Neural cell (in vitro differentiated cells): ENCODE results near the gene KYNU. TPM values are rescaled to one million over a fixed set of nuclear protein-coding genes. Genes with fewer than 3 reads are reported as not detected.

Source experiments
- H2AFZ ChIP-seq: fragments of 200-600, 300-800 bp; sonication (generic), shearing (Covaris generic); 2 replicates; pipeline ENCODE4 v1.6.0; 2014; ENCODE audit warnings: low read depth, mild to moderate bottlenecking, antibody characterized with exemption, low read length, moderate library complexity
- H3F3A ChIP-seq: fragments of 200-600 bp; shearing (Covaris generic); 2 replicates; pipeline ENCODE4 v1.6.1; 2016; ENCODE audit warnings: mild to moderate bottlenecking, moderate library complexity, mixed read lengths, antibody characterized with exemption, low read length; ENCODE audit not compliant: insufficient read depth, poor library complexity, severe bottlenecking
- H3K27ac ChIP-seq: fragments of 200-600, 300-800 bp; sonication (generic), shearing (Covaris generic); 2 replicates; pipeline ENCODE4 v1.5.1; 2014; ENCODE audit warnings: mild to moderate bottlenecking, low read length, moderate library complexity
- H3K27me3 ChIP-seq: fragments of 300-800, 200-600 bp; sonication (generic), shearing (Covaris generic); 2 replicates; pipeline ENCODE4 v1.6.0; 2014; ENCODE audit warnings: mild to moderate bottlenecking, low read depth, low read length, moderate library complexity; ENCODE audit not compliant: insufficient read depth
- H3K36me3 ChIP-seq: fragments of 300-800, 200-600 bp; sonication (generic), shearing (Covaris generic); 2 replicates; pipeline ENCODE4 v1.5.1; 2014; ENCODE audit warnings: mild to moderate bottlenecking, antibody characterized with exemption, low read length, moderate library complexity; ENCODE audit not compliant: insufficient read depth
- H3K4me2 ChIP-seq: fragments of 300-800, 200-600 bp; sonication (generic), shearing (Covaris generic); 2 replicates; pipeline ENCODE4 v1.6.0; 2014; ENCODE audit warnings: mild to moderate bottlenecking, low read length
- H3K4me3 ChIP-seq: fragments of 300-800, 200-600 bp; sonication (generic), shearing (Covaris generic); 2 replicates; pipeline ENCODE4 v1.5.1; 2014; ENCODE audit warnings: mild to moderate bottlenecking, low read length, moderate library complexity
- H3K79me2 ChIP-seq: fragments of 200-600 bp; shearing (Covaris generic); replicated peaks from 2 replicates; pipeline ENCODE4 v1.6.0; 2014; ENCODE audit warnings: mild to moderate bottlenecking, low read length, moderate library complexity; ENCODE audit not compliant: insufficient read depth
- H3K9ac ChIP-seq: fragments of 300-800, 200-600 bp; sonication (generic), shearing (Covaris generic); 2 replicates; pipeline ENCODE4 v1.6.1; 2016; ENCODE audit warnings: mild to moderate bottlenecking, low read length, mixed read lengths
- H3K9me2 ChIP-seq: fragments of 200-600 bp; shearing (Covaris generic); 2 replicates; pipeline ENCODE4 v1.6.1; 2016; ENCODE audit warnings: mild to moderate bottlenecking, low read length, mixed read lengths; ENCODE audit not compliant: insufficient read depth
- H3K9me3 ChIP-seq: fragments of 200-600, 300-800 bp; sonication (generic), shearing (Covaris generic); 2 replicates; pipeline ENCODE4 v1.6.1; 2016; ENCODE audit warnings: mild to moderate bottlenecking, mixed run types, low read length, moderate library complexity, mixed read lengths
- H4K20me1 ChIP-seq: fragments of 200-600 bp; shearing (Covaris generic); 2 replicates; pipeline ENCODE4 v1.6.1; 2016; ENCODE audit warnings: mild to moderate bottlenecking, mixed run types; ENCODE audit not compliant: insufficient read depth
- EP300 ChIP-seq: fragments of 450-650 bp; conservative IDR thresholded peaks from 2 replicates; pipeline ENCODE4 v1.6.1; 2014; ENCODE audit warnings: antibody characterized with exemption, mild to moderate bottlenecking, moderate library complexity; ENCODE audit not compliant: poor library complexity, severe bottlenecking
- EZH2 ChIP-seq: fragments of 200-600, 300-800 bp; shearing (Covaris generic), sonication (generic); IDR thresholded peaks from 2 replicates; pipeline ENCODE4 v1.6.1; 2014; ENCODE audit warnings: antibody characterized with exemption, low read length, borderline replicate concordance, mild to moderate bottlenecking; ENCODE audit not compliant: insufficient read depth, poor library complexity, severe bottlenecking
- MXI1 ChIP-seq: fragments of 450-650 bp; conservative IDR thresholded peaks from 2 replicates; pipeline ENCODE4 v1.6.1; 2014; ENCODE audit warnings: antibody characterized with exemption, mild to moderate bottlenecking; ENCODE audit not compliant: poor library complexity, severe bottlenecking
- POLR2AphosphoS5 ChIP-seq: IDR thresholded peaks from 2 replicates; pipeline ENCODE4 v1.6.1; 2012
- RAD21 ChIP-seq: fragments of 450-650 bp; conservative IDR thresholded peaks from 2 replicates; pipeline ENCODE4 v1.6.1; 2014; ENCODE audit warnings: antibody characterized with exemption, mild to moderate bottlenecking, moderate library complexity
- SMC3 ChIP-seq: fragments of 450-650 bp; conservative IDR thresholded peaks from 2 replicates; pipeline ENCODE4 v1.6.1; 2014; ENCODE audit warnings: antibody characterized with exemption, mild to moderate bottlenecking, moderate library complexity; ENCODE audit not compliant: poor library complexity
- TAF1 ChIP-seq: IDR thresholded peaks from 2 replicates; pipeline ENCODE4 v1.6.1; 2012; ENCODE audit warnings: low read depth
- polyA plus RNA-seq: library from polyadenylated mRNA; depleted of rRNA; stranded (reverse); fragments of >200 nt; gene quantifications from 2 replicates; pipeline ENCODE4 v1.2.3, GENCODE V29; 2014
- TF ChIP-seq, protein P1 (sequence below): fragments of 450-650 bp; IDR thresholded peaks from 2 replicates; pipeline ENCODE4 v1.5.1; 2014; ENCODE audit warnings: antibody characterized with exemption, mild to moderate bottlenecking, moderate library complexity; ENCODE audit not compliant: poor library complexity, severe bottlenecking
- TF ChIP-seq, protein P2 (sequence below): IDR thresholded peaks from 2 replicates; pipeline ENCODE4 v1.6.1; 2012; ENCODE audit warnings: borderline replicate concordance

Gene KYNU
- polyA plus RNA-seq, 1 donor from 2014 or later, result 0.25 TPM

DNA sequence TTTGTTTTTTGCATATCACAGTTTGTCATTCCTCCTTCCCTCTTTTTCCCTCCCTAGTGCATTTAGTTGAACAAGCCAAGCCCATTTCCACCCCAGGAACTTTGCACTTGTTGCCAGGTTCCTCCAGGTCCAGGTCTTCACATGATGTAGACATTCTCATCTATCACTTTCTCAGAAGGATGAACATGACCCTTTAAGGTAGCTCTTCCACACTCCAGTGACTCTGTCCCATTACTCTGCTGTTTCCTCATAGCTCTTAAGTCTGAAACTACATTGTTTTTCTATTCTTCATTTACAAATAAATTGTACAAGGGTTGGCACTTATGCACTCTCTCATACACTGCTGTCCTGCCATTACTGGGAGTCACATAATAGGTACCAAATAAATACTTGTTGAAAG lies 6.1 kb downstream of the KYNU start:
- H4K20me1 ChIP-seq, result no peaks in the 10 kb centered on the region
- peaks cover 3% of the 10 kb centered on the region for H3F3A ChIP-seq
- H3K79me2 ChIP-seq, result no peaks in the 10 kb centered on the region
- H3K27ac ChIP-seq, result no peak overlapping the region
- H3K9me2 ChIP-seq, result no peaks in the 10 kb centered on the region
- H3K36me3 ChIP-seq, result no peaks in the 10 kb centered on the region
- no peak overlapping the region for H3K9ac ChIP-seq
- no peak overlapping the region for H2AFZ ChIP-seq
- no peaks in the 10 kb centered on the region for H3K9me3 ChIP-seq
- no peak overlapping the region for H3K4me2 ChIP-seq
- TF ChIP-seq, protein P1, sequence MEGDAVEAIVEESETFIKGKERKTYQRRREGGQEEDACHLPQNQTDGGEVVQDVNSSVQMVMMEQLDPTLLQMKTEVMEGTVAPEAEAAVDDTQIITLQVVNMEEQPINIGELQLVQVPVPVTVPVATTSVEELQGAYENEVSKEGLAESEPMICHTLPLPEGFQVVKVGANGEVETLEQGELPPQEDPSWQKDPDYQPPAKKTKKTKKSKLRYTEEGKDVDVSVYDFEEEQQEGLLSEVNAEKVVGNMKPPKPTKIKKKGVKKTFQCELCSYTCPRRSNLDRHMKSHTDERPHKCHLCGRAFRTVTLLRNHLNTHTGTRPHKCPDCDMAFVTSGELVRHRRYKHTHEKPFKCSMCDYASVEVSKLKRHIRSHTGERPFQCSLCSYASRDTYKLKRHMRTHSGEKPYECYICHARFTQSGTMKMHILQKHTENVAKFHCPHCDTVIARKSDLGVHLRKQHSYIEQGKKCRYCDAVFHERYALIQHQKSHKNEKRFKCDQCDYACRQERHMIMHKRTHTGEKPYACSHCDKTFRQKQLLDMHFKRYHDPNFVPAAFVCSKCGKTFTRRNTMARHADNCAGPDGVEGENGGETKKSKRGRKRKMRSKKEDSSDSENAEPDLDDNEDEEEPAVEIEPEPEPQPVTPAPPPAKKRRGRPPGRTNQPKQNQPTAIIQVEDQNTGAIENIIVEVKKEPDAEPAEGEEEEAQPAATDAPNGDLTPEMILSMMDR, result no peak
- no peak for TF ChIP-seq POLR2AphosphoS5
- TF ChIP-seq, protein P2, sequence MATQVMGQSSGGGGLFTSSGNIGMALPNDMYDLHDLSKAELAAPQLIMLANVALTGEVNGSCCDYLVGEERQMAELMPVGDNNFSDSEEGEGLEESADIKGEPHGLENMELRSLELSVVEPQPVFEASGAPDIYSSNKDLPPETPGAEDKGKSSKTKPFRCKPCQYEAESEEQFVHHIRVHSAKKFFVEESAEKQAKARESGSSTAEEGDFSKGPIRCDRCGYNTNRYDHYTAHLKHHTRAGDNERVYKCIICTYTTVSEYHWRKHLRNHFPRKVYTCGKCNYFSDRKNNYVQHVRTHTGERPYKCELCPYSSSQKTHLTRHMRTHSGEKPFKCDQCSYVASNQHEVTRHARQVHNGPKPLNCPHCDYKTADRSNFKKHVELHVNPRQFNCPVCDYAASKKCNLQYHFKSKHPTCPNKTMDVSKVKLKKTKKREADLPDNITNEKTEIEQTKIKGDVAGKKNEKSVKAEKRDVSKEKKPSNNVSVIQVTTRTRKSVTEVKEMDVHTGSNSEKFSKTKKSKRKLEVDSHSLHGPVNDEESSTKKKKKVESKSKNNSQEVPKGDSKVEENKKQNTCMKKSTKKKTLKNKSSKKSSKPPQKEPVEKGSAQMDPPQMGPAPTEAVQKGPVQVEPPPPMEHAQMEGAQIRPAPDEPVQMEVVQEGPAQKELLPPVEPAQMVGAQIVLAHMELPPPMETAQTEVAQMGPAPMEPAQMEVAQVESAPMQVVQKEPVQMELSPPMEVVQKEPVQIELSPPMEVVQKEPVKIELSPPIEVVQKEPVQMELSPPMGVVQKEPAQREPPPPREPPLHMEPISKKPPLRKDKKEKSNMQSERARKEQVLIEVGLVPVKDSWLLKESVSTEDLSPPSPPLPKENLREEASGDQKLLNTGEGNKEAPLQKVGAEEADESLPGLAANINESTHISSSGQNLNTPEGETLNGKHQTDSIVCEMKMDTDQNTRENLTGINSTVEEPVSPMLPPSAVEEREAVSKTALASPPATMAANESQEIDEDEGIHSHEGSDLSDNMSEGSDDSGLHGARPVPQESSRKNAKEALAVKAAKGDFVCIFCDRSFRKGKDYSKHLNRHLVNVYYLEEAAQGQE, result no peak
- no peak for TF ChIP-seq EZH2
- TF ChIP-seq MXI1, result no peak
- no peak for TF ChIP-seq EP300
- TF ChIP-seq SMC3, result no peak
- no peak for TF ChIP-seq RAD21
- no peak for TF ChIP-seq TAF1
- H3K27me3 ChIP-seq, result no peaks in the 10 kb centered on the region
- no peak overlapping the region for H3K4me3 ChIP-seq

DNA sequence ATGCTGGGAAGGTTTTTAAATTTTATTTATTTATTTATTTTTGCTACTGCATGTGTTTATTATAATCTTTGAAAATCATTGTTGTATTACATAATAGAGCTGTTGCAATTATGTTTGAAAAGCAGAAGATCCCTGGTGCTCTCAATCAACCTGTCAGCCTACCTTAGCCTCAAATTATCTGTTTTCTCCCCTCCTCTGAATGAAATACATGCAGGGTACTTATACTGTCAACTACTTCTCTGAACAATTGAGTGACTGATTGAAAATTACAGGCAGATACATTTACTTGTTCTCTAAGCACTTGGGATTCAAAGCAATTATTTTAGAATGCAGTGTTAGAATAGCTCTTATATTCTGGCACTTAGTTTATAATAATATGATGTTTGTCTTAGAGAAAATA lies 8.1 kb downstream of the KYNU start:
- Histone ChIP-seq H4K20me1 (no peaks in the 10 kb centered on the region), H3K9me2 (no peaks in the 10 kb centered on the region), H3K4me3 (peak overlapping the region; percentile 15), H3K27me3 (no peaks in the 10 kb centered on the region), H3F3A (peaks cover 3% of the 10 kb centered on the region), H3K27ac (peak overlapping the region; percentile 62), H3K9ac (no peak overlapping the region), H2AFZ (no peak overlapping the region), H3K79me2 (no peaks in the 10 kb centered on the region), H3K4me2 (no peak overlapping the region), H3K9me3 (no peaks in the 10 kb centered on the region), H3K36me3 (no peaks in the 10 kb centered on the region)
- TF ChIP-seq TAF1, result no peak
- peak; percentile 96 for TF ChIP-seq POLR2AphosphoS5
- TF ChIP-seq RAD21, result peak; percentile 2
- TF ChIP-seq, protein P2, result peak; percentile 49
- TF ChIP-seq EP300, result peak; percentile 99
- no peak for TF ChIP-seq SMC3
- TF ChIP-seq, protein P1, result no peak
